ENCODE results near the gene PNMT.

GRCh38 chr17:39717660-39718059 lies 49.4 kb downstream of the PNMT start:
- TF ChIP-seq CTCF (conservative IDR thresholded peaks at IDR 0.05; ENCODE audit: low read depth in 2 of 2) (no peak), CREB1 (CRISPR knock-in tag; IDR thresholded peaks at IDR 0.05; ENCODE audit: low read depth) (no peak)
